WI38 (cell line): ENCODE data around the gene FOXA2.

ENCODE experiments used
- H3K4me3 ChIP-seq: 2 replicates; pipeline ENCODE4 v1.5.1; 2011; ENCODE audit warnings: low read depth, mild to moderate bottlenecking, control low read depth, low read length
- TF ChIP-seq, protein P1 (sequence below): IDR thresholded peaks from 2 replicates; pipeline ENCODE4 v1.5.1; 2012; ENCODE audit warnings: low read depth, mild to moderate bottlenecking, control low read depth, low read length

FOXA2 gene

GRCh38 chr20:22546344-22546743 is 38.0 kb downstream of the FOXA2 start:
- H3K4me3 ChIP-seq = no peak overlapping the region
- TF ChIP-seq, protein P1, sequence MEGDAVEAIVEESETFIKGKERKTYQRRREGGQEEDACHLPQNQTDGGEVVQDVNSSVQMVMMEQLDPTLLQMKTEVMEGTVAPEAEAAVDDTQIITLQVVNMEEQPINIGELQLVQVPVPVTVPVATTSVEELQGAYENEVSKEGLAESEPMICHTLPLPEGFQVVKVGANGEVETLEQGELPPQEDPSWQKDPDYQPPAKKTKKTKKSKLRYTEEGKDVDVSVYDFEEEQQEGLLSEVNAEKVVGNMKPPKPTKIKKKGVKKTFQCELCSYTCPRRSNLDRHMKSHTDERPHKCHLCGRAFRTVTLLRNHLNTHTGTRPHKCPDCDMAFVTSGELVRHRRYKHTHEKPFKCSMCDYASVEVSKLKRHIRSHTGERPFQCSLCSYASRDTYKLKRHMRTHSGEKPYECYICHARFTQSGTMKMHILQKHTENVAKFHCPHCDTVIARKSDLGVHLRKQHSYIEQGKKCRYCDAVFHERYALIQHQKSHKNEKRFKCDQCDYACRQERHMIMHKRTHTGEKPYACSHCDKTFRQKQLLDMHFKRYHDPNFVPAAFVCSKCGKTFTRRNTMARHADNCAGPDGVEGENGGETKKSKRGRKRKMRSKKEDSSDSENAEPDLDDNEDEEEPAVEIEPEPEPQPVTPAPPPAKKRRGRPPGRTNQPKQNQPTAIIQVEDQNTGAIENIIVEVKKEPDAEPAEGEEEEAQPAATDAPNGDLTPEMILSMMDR = no peak

- H3K4me3 ChIP-seq = no peak overlapping the region
- TF ChIP-seq, protein P1 = no peak
These were observed 39.3 kb downstream of the FOXA2 start for GRCh38 chr20:22545045-22545444.

DNA sequence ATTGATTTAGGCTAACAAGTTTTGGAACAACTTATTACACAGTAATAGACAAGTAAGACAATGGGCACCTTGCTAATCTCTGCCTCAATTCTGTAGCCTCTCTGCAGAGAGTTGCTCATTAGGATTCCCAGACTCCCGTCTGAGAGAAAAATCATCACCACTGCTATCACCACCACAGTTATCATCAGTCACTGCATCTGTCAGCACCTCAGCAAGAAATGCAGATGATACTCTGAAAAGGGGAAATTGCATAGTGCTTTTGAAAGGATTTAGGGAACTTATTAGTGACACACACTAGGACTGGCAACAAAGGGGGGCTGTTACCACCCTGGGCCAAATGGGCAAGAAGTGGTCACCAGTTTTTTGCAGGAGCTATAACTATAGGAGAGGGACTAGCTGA is 39.9 kb downstream of the FOXA2 start:
- H3K4me3 ChIP-seq = no peak overlapping the region
- TF ChIP-seq, protein P1 = no peak

- TF ChIP-seq, protein P1 = no peak
- no peak overlapping the region for H3K4me3 ChIP-seq
These were observed 41.9 kb downstream of the FOXA2 start for GRCh38 chr20:22542427-22542826.

- no peak overlapping the region for H3K4me3 ChIP-seq
- TF ChIP-seq, protein P1 = no peak
These were observed 43.5 kb downstream of the FOXA2 start for GRCh38 chr20:22540832-22541231.

DNA sequence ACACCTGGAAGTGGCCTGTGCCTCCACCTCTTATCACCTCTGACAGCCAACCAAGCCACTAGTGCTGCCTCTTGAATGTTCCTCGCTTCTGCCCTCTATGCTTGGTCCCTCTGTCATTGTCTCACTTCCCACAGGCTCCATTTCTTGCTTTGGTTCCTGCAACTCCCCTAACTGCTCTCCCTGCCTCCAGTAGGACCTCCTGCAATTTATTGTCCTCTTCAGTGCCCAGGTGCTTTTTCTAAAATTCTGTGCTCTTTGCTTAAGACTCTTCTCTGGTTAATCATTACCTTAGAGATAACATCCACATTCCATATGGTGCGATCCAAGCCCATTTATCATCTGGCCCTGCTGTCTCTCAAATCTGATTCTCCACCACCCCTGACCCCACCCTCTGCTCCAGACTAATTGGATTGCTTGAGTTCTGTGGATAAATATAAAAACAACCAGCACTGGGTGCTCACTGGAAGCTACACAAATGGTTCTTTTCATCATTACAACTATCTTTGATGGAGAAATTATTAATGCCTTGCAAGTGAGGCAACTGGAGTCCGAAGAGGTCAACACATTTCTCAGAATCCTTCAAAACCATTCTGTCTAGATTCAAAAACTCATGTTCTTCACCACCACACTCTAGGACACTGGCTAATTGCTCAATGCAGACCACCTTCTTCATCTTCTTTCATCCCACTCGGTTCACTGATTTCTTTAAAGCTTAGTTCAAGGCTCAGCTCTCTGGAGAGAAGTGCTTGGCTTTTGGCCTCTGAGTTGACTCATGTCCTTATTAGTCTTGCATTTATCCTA is 47.2 kb downstream of the FOXA2 start:
- no peak overlapping the region for H3K4me3 ChIP-seq

More for the DNA sequence above, 47.2 kb downstream of the FOXA2 start:
- TF ChIP-seq, protein P1 = no peak
